ENCODE data around the gene C6orf89.

- TF ChIP-seq CTCF (IDR thresholded peaks at IDR 0.05) (no peak), POLR2A (IDR thresholded peaks at IDR 0.05) (no peak)
These were observed 91.2 kb downstream of the C6orf89 start for GRCh38 chr6:36976931-36977330.

Measured in thyroid gland (tissue), 4 donors.